Germinal center (tissue), 1 donor: Measurements from ENCODE around the gene SDHAF2.
"Not testable (repeated sequence)": the region's sequence is repeated elsewhere in the genome, so short reads cannot be mapped to it uniquely, and the experiment has no call there.

ENCODE experiments used
- DNase-seq: peaks from one replicate; pipeline ENCODE4 v3.0.0; 2012; ENCODE audit warnings: mixed read lengths, low spot score

SDHAF2 gene

DNA sequence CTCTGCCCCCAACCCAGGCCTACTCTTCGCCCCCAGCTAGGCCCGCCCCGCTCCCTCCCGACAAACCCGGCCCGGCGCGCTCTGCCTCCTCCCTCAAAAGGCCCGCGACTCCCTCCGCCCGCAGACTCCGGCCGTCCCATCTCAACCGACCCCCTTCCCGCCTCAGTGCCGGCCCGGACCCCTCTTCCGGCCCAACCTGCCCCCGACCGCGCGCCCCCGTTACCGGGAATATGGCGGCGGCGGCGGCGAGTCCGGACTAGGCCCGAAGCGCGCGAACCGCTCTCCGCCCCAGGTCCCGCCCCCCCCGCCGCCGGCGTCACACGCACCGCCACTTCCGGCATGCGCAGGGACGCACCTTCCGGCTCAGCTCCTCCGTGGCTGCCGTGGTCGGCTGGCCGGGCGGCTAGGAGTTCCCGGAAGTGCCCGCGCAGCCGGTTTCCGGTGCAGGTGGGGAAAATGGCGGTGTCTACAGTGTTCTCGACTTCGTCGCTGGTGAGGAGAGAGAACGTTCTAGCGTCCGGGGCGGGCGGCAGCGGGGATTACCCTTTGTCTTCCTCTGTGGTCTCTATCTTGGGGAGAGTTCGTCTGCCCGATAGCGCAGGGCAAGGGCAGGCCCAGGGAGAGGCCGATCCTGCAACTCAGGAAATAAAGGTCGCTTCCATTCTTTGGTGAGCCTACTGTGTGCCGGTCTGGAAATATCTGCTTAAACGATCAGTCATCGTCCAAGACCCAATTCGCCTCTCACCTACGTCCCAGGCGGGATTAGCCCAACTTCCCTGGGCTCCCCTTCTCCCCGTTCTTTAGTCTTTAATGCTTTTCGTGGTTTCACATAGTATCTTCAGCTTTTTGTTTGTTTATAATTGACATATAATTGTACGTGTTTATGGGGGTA lies at the start of gene SDHAF2, which contains the start of gene CPSF7:
Gene SDHAF2, plus strand, starts transcription at position 434 of the 892 bp plus-strand sequence. Its CDS starts 23 bp downstream, at position 457.
Gene CPSF7, minus strand, starts transcription at position 285 of the 892 bp plus-strand sequence. CDS start 740 bp downstream, outside the sequence.
- peak; percentile 95 for DNase-seq

DNA sequence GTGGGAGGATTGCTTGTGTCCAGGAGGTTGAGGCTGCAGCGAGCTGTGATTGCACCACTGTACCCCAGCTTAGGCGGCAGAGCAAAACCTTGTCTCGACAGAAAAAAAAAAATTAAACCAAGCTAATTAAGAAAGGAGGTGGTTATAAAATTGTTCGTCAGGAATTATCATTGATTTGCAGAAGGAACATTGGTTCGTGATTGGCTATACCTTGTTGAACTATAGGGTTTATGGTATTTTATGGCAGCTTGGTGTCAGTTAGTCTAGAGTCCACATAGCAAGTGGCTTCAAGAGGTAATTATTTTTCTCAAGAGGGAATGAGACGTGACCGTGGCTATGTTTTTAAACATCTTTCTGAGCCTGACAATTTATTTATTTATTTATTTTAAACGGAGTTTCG lies 49.0 kb upstream of the SDHAF2 start:
- DNase-seq: no peak

DNA sequence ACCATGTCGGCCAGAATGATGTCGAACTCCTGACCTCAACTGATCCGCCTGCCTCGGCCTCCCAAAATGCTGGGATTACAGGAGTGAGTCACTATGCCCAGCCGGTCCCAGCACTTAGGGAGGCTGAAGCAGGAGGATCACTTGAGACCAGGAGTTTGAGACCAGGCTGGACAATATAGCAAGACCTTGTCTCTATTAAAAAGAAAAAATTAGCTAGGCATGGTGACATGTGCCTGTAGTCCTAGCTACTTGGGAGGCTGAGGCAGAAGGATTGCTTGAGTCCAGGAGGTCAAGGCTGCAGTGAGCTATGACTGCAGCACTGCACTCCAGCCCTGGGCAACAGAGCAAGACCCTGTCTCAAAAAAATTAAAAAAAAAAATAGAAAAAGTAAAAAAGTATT lies 46.1 kb upstream of the SDHAF2 start:
- DNase-seq: not testable (repeated sequence)

DNA sequence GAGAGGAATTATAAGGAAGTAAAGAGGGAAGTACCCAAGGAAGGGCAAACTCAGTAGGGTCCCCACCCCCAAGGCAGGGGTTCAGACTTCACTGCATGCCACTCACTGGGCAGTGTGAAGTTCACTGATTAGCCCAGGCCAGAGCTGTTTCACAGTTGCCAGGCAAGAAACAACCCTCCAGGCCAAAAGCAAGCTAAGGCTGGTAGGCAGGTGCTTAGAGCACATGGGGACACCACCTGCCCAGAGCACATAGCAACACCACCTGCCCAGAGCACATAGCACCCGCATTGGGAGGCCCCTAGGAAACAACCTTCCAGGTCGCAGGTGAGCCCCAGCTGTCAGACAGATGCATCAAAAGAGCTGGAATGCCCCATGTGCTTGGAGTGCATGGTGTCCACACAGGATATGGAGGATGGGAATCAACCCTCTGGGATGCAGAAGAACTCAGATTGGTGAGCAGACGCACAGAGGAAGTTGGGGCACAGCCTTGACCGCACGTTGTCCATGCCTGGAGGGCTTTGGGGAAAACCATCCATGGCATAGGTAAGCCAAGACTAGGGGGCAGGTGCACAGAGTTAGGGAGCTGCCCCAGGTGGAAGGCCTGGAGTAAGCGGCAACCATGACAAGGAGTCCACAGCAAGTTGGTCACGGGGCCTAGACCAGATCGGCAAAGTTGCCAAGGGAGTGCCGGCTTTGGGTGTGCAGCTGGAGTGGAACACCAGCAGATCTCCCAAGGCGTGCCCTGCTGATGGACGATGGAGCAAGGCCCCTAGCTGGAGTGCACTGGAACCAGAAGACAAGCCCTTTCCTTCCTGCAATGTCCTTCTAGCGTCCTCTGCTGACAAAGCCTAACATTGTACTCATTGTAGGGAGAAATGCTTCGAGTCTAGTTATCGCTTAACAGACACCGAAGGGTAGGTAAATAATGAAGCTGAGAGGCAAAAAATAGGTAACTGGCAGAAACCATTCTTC lies 45.4 kb upstream of the SDHAF2 start:
- DNase-seq: no peak

- no peak for DNase-seq
These were observed 39.8 kb upstream of the SDHAF2 start for GRCh38 chr11:61390161-61390560.

- DNase-seq: peak; percentile 42
These were observed 36.8 kb upstream of the SDHAF2 start for GRCh38 chr11:61392981-61393595.

DNA sequence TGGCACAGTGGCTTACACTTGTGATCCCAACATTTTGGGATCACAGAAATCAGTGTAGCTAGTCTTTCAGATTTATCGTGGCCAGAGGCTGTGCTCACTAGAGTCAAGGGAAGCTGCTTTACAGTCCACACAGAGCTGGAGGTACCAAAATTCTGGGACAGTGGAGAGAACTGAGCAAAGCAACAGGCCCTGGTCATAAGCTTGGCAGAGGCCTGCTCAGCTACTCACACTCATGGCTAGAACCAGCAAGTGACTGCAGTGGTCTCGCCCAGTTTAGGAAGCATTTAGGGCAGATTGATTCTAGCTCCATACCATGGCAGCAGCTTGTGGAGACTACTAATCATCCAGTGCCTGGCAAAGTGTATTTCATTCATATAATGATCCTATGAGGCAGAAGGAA lies 28.8 kb upstream of the SDHAF2 start:
- no peak for DNase-seq

DNA sequence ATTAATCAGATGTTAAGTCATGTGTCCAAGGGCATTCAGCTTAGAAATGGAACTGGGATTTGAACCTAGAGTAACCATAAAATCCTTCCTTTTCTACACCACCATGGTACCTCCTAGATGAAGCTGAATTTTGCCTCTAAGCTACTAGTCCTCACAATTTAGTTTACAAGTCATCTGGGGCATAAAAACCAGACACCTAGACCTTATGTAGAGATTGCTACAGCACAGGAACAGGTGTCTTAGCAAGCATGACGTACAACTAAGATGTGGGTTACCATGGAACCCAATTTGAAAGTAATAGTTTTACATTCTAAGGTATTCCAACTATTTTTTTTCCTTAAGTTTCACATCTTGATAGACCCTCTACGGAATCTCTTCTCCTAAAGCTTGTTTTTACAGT lies 28.4 kb upstream of the SDHAF2 start:
- DNase-seq: no peak

- no peak for DNase-seq
These were observed 26.3 kb upstream of the SDHAF2 start for GRCh38 chr11:61403658-61404057.

DNA sequence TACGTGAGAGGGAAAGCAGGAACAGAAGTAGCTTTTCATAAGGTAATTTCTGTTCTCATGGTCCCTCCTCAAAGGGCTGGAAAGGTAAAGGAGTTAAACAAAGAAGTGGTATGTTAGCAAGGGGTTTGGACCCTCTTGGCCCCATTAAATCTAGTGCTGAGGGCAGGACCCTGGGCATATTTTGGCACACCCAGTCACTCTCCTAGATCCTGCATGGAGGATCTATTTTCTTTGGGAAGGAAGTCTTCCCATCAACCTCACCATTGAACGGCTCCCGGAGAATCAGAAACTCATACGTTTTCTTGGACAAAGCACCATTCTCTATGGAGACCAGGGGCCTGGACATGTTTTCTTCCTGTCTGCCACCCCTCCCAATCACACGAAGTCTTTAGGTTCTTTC lies 25.8 kb upstream of the SDHAF2 start:
- no peak for DNase-seq

- DNase-seq: no peak
These were observed 25.3 kb upstream of the SDHAF2 start for GRCh38 chr11:61404641-61405040.

DNA sequence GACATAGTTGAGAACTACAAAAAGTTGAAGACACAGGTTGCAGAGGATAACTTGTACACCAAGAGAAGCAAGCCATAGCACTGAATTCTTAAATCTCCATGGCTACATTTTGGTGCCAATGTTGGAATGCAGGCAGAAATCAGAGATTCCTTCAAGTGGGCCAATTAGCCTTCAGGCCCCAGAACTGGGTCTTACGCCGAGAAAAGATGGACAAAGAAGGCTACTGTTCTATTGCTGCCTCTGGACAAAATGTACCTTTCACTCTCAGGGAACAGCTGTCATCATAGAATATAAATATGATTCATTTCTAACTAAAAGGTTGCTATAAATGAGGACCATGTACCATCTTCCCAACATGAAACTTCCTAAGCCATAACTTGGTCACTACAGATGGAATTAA lies 23.9 kb upstream of the SDHAF2 start:
- no peak for DNase-seq

GRCh38 chr11:61406991-61407728 lies 22.8 kb upstream of the SDHAF2 start:
- DNase-seq: no peak

DNA sequence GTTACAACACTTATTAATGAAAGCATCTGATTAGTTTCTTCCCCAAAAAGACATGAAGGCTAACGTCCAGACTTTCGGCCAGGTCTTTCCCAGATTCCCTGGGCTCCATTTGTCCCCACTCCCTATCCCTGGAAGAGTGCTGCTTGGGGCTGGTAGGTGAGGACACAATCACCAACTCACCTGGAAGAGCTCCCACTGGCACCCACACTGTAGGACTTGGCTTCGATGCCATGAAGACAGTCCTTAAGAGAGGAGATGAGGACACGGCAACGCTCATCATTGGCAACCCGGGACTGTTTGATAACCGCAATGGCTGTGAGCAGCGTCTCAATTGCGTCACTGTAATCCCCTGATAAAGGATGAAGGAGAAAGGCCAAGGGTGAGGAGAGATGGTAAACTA lies 18.3 kb upstream of the SDHAF2 start:
- DNase-seq: no peak

- no peak for DNase-seq
These were observed 16.4 kb upstream of the SDHAF2 start for GRCh38 chr11:61413496-61413895.

- no peak for DNase-seq
These were observed 15.4 kb upstream of the SDHAF2 start for GRCh38 chr11:61414547-61414946.

- DNase-seq: no peak
These were observed 14.5 kb upstream of the SDHAF2 start for GRCh38 chr11:61415381-61415780.

GRCh38 chr11:61416941-61417340 lies 13.0 kb upstream of the SDHAF2 start:
- no peak for DNase-seq

- DNase-seq: no peak
These were observed 12.3 kb upstream of the SDHAF2 start for GRCh38 chr11:61417670-61418069.

GRCh38 chr11:61418136-61418535 lies 11.8 kb upstream of the SDHAF2 start:
- no peak for DNase-seq

DNA sequence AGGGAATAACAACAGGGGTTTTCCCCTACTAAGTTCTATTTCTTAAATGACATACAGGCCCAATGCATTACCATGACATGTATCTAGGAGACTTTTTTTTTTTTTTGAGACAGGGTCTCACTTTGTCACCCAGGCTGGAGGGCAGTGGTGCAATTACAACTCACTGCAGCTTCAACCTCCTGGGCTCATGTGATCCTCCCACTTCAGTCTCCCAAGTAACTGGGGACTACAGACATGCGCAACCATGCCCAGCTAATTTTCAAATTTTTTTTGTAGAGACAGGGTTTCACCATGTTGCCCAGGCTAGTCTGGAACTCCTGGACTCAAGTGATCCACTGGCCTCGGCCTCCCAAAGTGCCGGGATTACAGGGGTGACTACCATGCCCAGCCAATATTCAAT lies 7.7 kb upstream of the SDHAF2 start:
- no peak for DNase-seq
